Gastrocnemius medialis (tissue), 4 donors: ENCODE measurements around the gene ETF1.

ENCODE experiments used
- POLR2A ChIP-seq, 2 donors: fragments of 450-650 bp; IDR thresholded peaks; one replicate each; pipeline ENCODE4 v1.6.1; 2017; ENCODE audit warnings: antibody characterized with exemption in 2 of 2, mild to moderate bottlenecking in 2 of 2, moderate library complexity in 2 of 2
- TF ChIP-seq, protein P1 (sequence below), 5 experiments: fragments of 450-650 bp in 3 of 5; fragments of 200-600 bp in 2 of 5; sonication (generic) in 2 of 5; IDR thresholded peaks in 4 of 5; conservative IDR thresholded peaks in 1 of 5; 1 replicate in 4 of 5; 2 replicates in 1 of 5; pipeline ENCODE4 v1.5.1; 2016 to 2019; ENCODE audit warnings: antibody characterized with exemption in 5 of 5, mild to moderate bottlenecking in 3 of 5, moderate library complexity in 3 of 5

DNA sequence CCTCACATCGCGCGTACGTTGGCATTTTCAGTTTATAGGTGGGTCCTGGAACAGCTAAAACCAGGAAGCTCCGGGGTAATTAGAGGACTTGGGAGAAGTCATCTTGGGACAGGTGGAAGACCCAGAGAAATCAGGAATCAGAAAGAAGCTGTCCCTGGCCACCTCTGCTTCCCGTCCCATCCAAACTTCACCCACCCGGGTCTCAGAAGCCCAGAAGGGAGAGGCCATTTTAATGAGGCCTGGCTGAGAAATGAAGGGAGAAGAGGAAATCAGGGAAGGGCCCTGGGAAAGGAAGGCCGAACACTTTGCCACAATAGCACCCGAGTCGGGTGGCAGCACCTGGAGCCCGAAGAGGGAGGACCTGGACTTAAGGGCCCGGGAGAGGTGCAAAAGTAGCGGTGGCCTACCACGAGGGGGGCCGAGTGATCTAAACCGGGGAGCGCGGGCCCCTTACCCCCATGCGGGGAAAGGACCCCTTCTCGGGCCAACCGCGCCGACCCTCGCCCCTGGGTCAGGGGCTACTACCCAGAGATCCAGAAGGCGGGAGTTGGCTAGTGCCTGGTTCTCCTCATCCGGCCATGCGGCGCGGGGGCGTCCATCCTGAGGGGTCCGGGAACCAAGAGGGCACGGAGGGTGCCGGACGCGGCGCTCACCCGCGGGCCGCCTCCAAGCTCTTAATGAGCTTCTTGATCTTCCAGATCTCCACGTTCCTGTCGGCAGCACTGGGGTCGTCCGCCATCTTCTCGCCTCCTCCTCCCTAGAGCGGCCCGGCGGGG lies 668 bp downstream of the ETF1 start:
- TF ChIP-seq, protein P1, sequence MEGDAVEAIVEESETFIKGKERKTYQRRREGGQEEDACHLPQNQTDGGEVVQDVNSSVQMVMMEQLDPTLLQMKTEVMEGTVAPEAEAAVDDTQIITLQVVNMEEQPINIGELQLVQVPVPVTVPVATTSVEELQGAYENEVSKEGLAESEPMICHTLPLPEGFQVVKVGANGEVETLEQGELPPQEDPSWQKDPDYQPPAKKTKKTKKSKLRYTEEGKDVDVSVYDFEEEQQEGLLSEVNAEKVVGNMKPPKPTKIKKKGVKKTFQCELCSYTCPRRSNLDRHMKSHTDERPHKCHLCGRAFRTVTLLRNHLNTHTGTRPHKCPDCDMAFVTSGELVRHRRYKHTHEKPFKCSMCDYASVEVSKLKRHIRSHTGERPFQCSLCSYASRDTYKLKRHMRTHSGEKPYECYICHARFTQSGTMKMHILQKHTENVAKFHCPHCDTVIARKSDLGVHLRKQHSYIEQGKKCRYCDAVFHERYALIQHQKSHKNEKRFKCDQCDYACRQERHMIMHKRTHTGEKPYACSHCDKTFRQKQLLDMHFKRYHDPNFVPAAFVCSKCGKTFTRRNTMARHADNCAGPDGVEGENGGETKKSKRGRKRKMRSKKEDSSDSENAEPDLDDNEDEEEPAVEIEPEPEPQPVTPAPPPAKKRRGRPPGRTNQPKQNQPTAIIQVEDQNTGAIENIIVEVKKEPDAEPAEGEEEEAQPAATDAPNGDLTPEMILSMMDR (IDR thresholded peaks at IDR 0.05 in 4 of 5, conservative IDR thresholded peaks at IDR 0.05 in 1 of 5) = peak in 2 of 5 experiments; percentile 5 to 8
- no peak for TF ChIP-seq POLR2A (IDR thresholded peaks at IDR 0.05)
